Neural crest cell (in vitro differentiated cells): Measurements from ENCODE around the gene SPN. TPM values are rescaled to one million over a fixed set of nuclear protein-coding genes. Genes with fewer than 3 reads are reported as not detected.

Experiments used
- DNase-seq: peaks from one replicate; pipeline ENCODE4 v3.0.0; 2021; ENCODE audit warnings: low read depth, mixed read lengths, low spot score
- H3K27ac Mint-ChIP-seq: one replicate; pipeline ENCODE4 v1.8.0; 2021; ENCODE audit warnings: mild to moderate bottlenecking, mixed read lengths; ENCODE audit not compliant: unreplicated experiment
- H3K27me3 Mint-ChIP-seq: 2 replicates; pipeline ENCODE4 v1.8.0; 2021; ENCODE audit warnings: low read depth, mild to moderate bottlenecking, mixed read lengths
- H3K36me3 Mint-ChIP-seq: 2 replicates; pipeline ENCODE4 v1.8.0; 2021; ENCODE audit warnings: low read depth, mild to moderate bottlenecking, mixed read lengths
- H3K4me1 Mint-ChIP-seq: 2 replicates; pipeline ENCODE4 v1.8.0; 2021; ENCODE audit warnings: mixed read lengths
- H3K4me3 Mint-ChIP-seq: one replicate; pipeline ENCODE4 v1.8.0; 2021; ENCODE audit warnings: mild to moderate bottlenecking, mixed read lengths
- H3K9me3 Mint-ChIP-seq: 2 replicates; pipeline ENCODE4 v1.8.0; 2021; ENCODE audit warnings: mixed read lengths
- total RNA-seq: library from RNA; stranded (reverse); gene quantifications from 2 replicates; pipeline ENCODE4 v1.2.1, GENCODE V29; 2021
- TF ChIP-seq, protein P1 (sequence below): fragments of 200-600 bp; sonication (generic); conservative IDR thresholded peaks from 2 replicates; pipeline ENCODE4 v1.5.0; 2021; ENCODE audit warnings: antibody characterized with exemption, mild to moderate bottlenecking

Gene SPN
- total RNA-seq, 1 donor from 2014 or later = 0.16 TPM

DNA sequence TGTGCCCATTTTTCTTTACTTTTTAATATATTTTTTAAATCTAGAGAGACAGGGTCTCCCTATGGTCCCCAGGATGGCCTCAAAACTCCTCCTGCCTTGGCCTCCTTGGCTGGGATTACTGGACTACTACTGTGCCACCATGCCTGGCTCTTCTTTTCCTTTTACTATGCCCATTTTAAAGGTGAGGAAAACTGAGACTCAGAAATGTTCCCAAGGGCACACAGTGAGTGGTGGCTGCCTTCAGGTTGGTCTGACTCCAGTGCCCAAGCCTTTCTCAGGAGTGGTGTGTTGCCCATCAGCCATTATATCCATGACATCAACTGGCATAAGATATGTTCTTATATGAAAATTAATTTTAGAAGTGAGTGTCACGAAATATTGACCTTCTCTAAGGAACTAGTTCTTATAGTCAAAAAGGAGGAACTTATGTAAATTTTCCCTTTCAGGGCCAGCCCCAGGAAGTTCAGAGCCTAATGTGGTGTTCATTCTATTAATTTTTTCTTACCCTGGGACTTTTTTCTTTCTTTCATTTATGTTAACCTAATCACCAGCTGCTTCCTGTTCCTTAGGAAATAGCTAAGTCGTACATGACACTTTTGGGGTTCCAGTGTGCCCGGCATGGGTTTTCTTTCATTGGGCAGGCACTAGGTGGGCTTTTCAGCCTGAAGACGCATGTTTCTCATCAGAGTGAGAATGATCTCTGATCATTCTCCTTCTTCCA is 17.9 kb upstream of the SPN start:
- TF ChIP-seq, protein P1, sequence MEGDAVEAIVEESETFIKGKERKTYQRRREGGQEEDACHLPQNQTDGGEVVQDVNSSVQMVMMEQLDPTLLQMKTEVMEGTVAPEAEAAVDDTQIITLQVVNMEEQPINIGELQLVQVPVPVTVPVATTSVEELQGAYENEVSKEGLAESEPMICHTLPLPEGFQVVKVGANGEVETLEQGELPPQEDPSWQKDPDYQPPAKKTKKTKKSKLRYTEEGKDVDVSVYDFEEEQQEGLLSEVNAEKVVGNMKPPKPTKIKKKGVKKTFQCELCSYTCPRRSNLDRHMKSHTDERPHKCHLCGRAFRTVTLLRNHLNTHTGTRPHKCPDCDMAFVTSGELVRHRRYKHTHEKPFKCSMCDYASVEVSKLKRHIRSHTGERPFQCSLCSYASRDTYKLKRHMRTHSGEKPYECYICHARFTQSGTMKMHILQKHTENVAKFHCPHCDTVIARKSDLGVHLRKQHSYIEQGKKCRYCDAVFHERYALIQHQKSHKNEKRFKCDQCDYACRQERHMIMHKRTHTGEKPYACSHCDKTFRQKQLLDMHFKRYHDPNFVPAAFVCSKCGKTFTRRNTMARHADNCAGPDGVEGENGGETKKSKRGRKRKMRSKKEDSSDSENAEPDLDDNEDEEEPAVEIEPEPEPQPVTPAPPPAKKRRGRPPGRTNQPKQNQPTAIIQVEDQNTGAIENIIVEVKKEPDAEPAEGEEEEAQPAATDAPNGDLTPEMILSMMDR = no peak

DNA sequence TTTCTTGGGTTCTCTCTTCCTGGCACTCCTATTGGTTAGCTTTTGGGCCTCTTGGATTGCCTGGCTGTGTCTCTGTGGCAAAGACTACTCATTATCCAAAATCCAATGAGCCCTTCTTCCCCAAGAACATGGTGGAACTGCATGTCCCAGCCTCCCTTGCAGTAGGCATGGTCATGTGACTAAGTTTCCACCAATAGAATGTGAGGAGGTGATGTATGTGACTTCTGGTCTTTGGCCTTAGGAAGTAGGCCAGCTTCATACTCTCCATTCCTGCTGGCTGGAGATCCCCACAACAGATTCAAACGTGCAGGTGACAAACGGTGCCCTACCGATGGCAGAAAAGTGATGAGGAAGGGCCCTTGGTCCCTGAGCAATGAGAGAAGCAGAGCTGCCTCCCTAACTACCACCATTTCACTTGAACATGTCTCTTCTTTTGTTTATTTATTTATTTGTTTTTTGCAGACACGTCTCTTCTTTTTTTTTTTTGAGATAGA is 17.3 kb upstream of the SPN start:
- no peak overlapping the region for H3K4me3 Mint-ChIP-seq
- no peaks in the 10 kb centered on the region for H3K36me3 Mint-ChIP-seq
- TF ChIP-seq, protein P1 = no peak
- no peak for DNase-seq
- no peaks in the 10 kb centered on the region for H3K9me3 Mint-ChIP-seq
- H3K4me1 Mint-ChIP-seq = peaks cover 15% of the 10 kb centered on the region
- no peaks in the 10 kb centered on the region for H3K27me3 Mint-ChIP-seq
- H3K27ac Mint-ChIP-seq = no peak overlapping the region

More for the DNA sequence above, 17.9 kb upstream of the SPN start:
- Mint-ChIP-seq H3K4me1 (peaks cover 15% of the 10 kb centered on the region), H3K4me3 (no peak overlapping the region), H3K9me3 (no peaks in the 10 kb centered on the region), H3K36me3 (no peaks in the 10 kb centered on the region), H3K27ac (no peak overlapping the region), H3K27me3 (no peaks in the 10 kb centered on the region)
- DNase-seq = no peak

DNA sequence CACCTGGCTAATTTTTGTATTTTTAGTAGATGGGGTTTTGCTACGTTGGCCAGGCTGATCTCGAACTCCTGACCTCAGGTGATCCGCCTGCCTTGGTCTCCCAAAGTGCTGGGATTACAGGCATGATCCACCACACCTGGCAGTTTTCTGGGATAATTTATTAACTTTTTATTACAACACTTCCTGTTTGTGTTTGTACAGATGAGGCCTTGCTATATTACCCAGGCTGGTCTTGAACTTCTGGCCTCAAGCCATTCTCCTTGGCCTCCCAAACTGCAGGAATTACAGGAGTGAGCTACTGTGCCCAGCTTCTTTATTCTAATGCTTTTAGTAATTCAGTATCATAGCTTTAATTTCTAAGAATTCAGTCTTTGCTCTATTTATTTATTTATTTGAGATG is 16.1 kb upstream of the SPN start:
- H3K27ac Mint-ChIP-seq = no peak overlapping the region
- H3K4me1 Mint-ChIP-seq = peaks cover 15% of the 10 kb centered on the region
- TF ChIP-seq, protein P1 = no peak
- H3K36me3 Mint-ChIP-seq = no peaks in the 10 kb centered on the region
- no peaks in the 10 kb centered on the region for H3K9me3 Mint-ChIP-seq
- H3K27me3 Mint-ChIP-seq = no peaks in the 10 kb centered on the region
- H3K4me3 Mint-ChIP-seq = no peak overlapping the region
- no peak for DNase-seq

DNA sequence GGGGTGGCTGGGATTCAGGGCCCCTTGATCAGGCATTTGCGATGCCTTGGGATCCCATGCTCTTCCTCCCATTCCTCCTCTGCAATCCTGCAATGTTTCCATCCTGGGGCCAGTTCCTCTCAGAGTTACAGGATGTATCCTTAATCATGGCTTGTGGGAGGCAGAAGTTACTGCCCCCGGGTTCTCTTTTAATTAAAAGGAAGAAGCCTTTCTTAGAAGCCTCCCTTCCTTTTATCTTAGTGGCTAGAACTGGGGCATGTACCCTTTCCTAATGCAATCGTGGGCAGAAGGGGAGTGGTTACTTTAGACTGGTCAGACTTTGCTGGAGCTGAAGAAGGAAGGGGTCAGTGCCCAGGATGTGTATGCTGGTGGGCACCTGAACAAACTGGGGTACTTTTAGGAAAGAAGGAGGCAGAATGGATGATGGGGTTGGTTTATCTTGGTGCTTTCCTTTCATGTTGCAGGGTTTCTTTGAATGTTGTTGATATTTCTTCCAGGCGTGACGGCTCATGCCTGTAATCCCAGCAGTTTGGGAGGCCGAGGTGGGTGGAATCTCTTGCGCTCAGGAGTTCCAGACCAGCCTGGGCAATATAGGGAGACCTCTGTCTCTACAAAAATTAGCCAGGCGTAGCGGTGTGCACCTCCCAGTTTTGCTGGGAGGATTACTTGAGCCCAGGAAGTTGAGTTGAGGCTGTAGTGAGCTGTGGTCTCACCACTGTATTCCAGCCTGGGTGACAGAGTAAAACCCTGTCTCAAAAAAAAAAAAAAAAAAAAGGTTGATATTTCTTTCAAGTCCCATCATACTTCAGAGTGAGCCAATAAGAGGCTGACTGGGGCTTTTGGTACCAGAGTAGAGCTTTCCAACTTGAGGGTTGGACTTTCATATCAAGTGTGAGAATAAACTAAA is 13.2 kb upstream of the SPN start:
- Mint-ChIP-seq H3K36me3 (no peaks in the 10 kb centered on the region), H3K4me1 (peaks cover 20% of the 10 kb centered on the region), H3K27me3 (no peaks in the 10 kb centered on the region), H3K9me3 (no peaks in the 10 kb centered on the region), H3K27ac (no peak overlapping the region), H3K4me3 (no peak overlapping the region)
- DNase-seq = no peak
- TF ChIP-seq, protein P1 = no peak

DNA sequence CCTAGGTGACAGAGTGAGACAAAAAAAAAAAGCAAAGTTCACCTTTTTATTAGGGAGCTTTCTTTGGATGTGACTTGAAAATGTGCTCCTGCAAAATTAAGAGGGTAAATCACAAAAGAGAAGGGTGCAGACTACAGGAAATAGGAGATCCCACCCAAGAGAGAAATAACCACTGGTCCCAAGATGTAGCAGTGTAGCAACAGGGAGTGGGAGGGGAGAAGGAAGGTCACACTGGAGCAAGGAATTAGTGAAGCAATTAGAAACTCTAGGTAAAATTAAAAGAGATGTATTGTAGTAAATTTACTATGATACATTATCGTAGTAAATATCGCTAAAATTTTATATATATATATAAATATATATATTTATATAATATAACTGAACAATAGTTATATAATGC is 12.3 kb upstream of the SPN start:
- H3K27ac Mint-ChIP-seq = no peak overlapping the region
- no peak overlapping the region for H3K4me3 Mint-ChIP-seq
- no peak for DNase-seq
- H3K9me3 Mint-ChIP-seq = no peaks in the 10 kb centered on the region
- H3K4me1 Mint-ChIP-seq = peaks cover 21% of the 10 kb centered on the region
- TF ChIP-seq, protein P1 = no peak
- H3K27me3 Mint-ChIP-seq = no peaks in the 10 kb centered on the region
- no peaks in the 10 kb centered on the region for H3K36me3 Mint-ChIP-seq
